GM21360 (cell line): ENCODE results near the gene SRRM2.

ENCODE experiments used
- ATAC-seq: cut with Tn5 transposase; IDR thresholded peaks from one replicate; pipeline ENCODE4 v1.9.1; 2021; ENCODE audit warnings: mild to moderate bottlenecking, moderate library complexity; ENCODE audit not compliant: unreplicated experiment

SRRM2 gene

DNA sequence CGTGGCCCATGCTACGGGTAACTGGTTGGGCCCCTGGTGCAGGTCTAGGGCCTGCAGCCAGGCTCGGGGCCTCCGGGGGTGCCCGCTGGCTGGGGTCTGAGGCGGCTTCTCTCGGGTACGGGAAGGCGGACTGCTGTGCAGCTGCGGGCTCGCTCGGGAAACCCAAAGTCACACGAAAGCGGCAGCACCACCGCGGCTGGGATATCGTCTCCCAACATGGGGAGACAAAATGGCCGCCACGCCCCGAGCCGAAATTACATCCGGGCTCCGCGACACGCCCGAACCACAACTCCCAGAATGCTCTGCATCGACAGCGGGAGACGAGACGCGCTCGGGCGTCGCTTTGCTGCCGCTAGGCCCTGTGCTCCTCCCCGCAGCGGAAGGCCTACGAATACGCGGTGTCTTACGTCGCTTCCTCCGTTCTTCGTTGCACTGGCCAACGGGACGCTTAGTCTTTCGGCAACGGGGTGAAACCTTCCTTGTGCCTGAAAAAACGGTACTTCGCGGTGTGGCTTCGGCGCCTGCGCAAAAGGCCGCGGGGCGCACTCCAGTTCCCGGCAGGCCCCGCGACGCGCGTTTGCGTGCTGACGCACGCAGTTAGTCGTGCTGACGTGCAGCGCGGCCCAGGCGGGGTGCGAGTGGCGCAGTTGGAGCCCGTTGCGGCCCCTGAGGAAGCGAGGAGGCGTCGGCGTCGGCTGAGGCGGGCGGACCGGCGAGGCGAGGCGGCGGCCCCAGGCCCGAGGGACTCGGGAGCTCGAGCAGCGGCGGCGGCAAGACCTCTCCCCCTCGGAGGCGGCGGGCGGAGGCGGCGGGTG, at the start of gene SRRM2:
SRRM2 (plus strand) TSS at position 604 of the 815 bp plus-strand sequence. CDS start 3,727 bp downstream, outside the sequence.
- peak; percentile 73 for ATAC-seq

- no peak for ATAC-seq
Measured at GRCh38 chr16:2702871-2703745, 49.3 kb upstream of the SRRM2 start.

- no peak for ATAC-seq
Measured at GRCh38 chr16:2704166-2704982, 48.1 kb upstream of the SRRM2 start.

DNA sequence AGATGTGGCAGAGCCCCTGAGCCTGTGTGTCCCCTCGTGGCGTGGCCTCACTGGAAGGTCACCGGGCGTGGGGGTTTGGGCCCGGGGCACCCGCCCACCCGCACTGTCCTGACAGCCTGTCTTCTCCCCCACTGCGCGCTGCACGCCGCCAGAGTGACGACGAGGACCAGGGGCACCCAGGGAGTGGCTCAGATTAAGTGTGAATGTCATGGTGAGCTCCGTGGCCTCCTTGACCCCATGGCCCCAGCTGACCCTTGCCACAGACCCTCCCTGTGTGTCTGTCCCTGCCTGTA, 47.5 kb upstream of the SRRM2 start:
- ATAC-seq, result no peak

- no peak for ATAC-seq
Measured at GRCh38 chr16:2705351-2705750, 47.1 kb upstream of the SRRM2 start.

- ATAC-seq, result no peak
Measured at GRCh38 chr16:2706085-2706484, 46.4 kb upstream of the SRRM2 start.

- ATAC-seq, result no peak
Measured at GRCh38 chr16:2706611-2707311, 45.7 kb upstream of the SRRM2 start.

- no peak for ATAC-seq
Measured at GRCh38 chr16:2707368-2708289, 44.8 kb upstream of the SRRM2 start.

DNA sequence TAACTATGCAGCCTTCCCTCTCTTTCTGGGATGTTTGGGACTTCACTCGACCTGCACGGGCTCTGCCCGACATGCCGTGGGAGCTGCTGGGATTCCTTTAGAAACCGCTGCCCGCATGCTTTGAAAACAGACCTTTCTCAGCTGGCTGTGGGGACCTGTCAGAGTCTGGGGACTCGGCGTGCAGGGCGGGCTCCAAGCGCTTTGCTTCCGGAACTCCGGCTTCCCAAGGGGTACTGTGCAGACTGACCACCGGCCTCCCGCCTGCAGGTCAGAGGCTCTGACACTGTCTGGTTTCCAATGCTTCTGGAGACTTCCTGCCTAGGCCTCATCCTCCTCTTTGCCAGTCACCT, 44.2 kb upstream of the SRRM2 start:
- no peak for ATAC-seq

DNA sequence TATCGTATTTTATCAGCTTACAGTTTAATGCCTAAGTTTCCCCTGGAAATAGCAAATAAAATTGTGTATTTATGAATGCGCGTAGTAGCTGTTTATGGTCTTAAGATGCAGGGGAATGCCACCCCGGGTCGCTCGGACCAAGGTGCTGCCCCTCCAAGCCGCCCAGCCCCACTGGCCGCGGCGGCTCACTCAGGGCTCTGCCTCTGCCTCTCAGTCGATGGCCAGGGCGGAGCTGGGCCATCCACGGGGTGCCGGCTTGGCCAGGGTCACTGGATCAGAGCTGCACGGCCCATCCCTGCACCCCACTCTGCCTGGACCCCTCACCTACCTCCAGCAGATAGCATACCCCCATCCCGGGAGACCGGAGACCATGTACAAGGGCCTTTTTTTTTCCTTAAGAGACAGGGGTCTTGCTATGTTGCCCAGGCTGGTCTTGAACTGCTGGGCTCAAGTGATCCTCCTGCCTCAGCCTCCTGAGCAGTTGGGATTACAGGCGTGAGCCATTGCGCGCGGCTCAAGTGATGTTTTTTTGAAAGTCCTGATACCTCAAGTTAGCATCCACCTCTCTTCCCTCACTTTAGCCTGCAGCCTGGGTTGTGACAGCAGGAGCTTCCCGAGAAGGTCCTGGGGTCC, 43.4 kb upstream of the SRRM2 start:
- ATAC-seq, result no peak

DNA sequence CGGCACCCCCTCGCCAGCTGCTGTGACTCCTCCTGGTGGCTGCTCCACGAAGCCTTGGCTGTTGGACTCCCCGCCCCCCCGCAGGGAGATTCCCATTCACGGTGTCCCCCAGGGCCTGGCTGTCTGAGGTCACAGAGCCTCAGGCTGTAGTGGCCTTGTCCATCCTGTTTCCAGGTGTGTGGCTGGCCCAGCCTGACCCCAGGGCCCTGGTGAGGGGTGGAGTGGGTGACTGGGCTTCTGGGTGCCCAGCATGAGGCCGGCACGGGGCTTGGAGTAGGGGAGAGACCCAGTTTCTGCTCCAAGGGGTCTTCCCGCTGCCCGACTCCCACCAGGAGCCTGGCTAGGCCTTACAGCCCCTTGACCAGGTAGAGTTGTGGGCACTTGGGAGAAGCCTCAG, 42.9 kb upstream of the SRRM2 start:
- ATAC-seq, result no peak

GRCh38 chr16:2710021-2710710, 42.3 kb upstream of the SRRM2 start:
- no peak for ATAC-seq

DNA sequence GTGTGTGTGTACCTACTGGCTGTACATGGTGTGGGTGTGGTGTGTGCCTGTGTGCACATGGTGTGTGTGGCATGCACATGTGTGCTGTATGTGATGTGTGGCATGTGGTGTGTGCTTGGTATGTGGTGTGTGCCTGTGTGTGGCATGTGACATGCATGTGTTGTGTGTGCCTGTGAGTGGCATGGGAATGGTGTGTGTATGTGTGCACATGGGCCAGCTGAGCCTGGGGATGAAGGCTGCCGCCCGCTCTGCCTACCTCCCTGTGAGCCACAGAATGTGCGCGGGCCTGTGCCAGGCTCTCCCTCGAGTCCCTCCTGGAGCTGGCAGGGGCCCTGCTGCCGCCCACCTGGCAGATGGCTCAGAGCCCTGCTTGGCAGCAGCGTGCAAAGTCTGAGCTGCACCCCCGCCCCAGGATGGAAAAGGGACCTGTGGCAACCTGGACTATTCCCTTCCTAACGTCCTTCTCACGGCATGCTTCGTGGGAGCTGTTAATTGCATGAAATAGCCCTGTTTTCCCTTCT, 41.7 kb upstream of the SRRM2 start:
- ATAC-seq, result no peak

- ATAC-seq, result no peak
Measured at GRCh38 chr16:2711370-2712062, 40.9 kb upstream of the SRRM2 start.

DNA sequence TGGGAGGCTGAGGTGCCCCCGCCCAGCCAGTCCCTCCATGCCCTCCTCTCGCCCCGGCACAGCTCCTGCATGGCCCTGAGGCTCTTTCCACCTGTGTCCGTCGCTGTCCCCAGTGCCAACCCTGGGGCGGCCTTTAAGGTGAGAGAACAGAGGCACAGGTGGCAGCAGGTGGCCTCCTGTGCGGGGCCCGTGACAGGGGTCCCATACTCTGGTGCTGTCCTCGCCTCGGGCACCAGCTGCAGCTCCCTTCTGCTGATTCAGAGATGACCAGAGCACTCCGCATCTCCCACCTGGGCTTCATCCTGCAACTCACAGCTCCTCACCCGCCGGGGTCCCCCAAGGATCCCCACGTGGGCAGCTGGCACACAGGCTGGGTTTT, 40.4 kb upstream of the SRRM2 start:
- no peak for ATAC-seq

DNA sequence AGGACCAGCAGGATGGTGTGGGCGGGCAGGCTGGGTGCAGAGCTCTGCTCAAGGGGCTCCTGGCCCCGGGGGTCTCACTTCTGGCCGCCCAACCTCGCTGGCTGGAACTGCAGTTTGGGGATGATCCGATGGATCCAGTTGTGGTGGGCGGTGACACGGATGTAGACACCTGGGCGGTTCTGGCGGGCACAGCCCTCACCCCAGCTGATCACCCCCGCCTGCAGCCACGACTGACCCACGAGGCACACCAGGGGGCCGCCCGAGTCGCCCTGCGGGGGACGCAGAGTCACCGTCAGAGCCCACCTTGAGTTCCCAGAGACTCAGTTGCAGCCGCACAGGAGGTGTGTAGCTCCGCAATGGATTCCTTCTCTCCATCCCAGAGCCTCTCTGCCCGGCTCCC, 39.9 kb upstream of the SRRM2 start:
- ATAC-seq, result no peak

GRCh38 chr16:2713523-2713922, 38.9 kb upstream of the SRRM2 start:
- no peak for ATAC-seq
